H1 (cell line): ENCODE measurements around the gene TMEM39B.

Experiments used
- POLR2A ChIP-seq, 2 experiments: IDR thresholded peaks; 1 replicate in 1 of 2; 2 replicates in 1 of 2; pipeline ENCODE4 v1.6.1; 2011; ENCODE audit warnings: low read depth in 2 of 2, low read length in 2 of 2, mild to moderate bottlenecking in 2 of 2; ENCODE audit errors: control extremely low read depth in 1 of 2
- POLR2AphosphoS5 ChIP-seq: IDR thresholded peaks from 2 replicates; pipeline ENCODE4 v1.6.1; 2011; ENCODE audit warnings: low read depth, low read length
- TAF1 ChIP-seq: IDR thresholded peaks from 2 replicates; pipeline ENCODE4 v1.6.1; 2011; ENCODE audit warnings: mild to moderate bottlenecking, low read depth, low read length
- TF ChIP-seq, protein P1 (sequence below), 3 experiments: IDR thresholded peaks; 1 replicate in 2 of 3; 2 replicates in 1 of 3; pipeline versions ENCODE4 v1.5.1 to v1.6.1; 2011; ENCODE audit warnings: low read length in 3 of 3, mild to moderate bottlenecking in 3 of 3, inconsistent platforms in 2 of 3, low read depth in 1 of 3, moderate library complexity in 1 of 3; ENCODE audit not compliant: insufficient read depth in 1 of 3; ENCODE audit errors: control extremely low read depth in 1 of 3

- TF ChIP-seq, protein P1, sequence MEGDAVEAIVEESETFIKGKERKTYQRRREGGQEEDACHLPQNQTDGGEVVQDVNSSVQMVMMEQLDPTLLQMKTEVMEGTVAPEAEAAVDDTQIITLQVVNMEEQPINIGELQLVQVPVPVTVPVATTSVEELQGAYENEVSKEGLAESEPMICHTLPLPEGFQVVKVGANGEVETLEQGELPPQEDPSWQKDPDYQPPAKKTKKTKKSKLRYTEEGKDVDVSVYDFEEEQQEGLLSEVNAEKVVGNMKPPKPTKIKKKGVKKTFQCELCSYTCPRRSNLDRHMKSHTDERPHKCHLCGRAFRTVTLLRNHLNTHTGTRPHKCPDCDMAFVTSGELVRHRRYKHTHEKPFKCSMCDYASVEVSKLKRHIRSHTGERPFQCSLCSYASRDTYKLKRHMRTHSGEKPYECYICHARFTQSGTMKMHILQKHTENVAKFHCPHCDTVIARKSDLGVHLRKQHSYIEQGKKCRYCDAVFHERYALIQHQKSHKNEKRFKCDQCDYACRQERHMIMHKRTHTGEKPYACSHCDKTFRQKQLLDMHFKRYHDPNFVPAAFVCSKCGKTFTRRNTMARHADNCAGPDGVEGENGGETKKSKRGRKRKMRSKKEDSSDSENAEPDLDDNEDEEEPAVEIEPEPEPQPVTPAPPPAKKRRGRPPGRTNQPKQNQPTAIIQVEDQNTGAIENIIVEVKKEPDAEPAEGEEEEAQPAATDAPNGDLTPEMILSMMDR (IDR thresholded peaks at IDR 0.05; ENCODE audit: control extremely low read depth in 1 of 3, insufficient read depth in 1 of 3, low read depth in 1 of 3, low read length in 3 of 3), result no peak
- no peak for TF ChIP-seq TAF1
- TF ChIP-seq POLR2AphosphoS5, result no peak
- no peak for TF ChIP-seq POLR2A (IDR thresholded peaks at IDR 0.05; ENCODE audit: control extremely low read depth in 1 of 2, low read depth in 2 of 2, low read length in 2 of 2)
Observed at GRCh38 chr1:32091591-32091990, 18.9 kb downstream of the TMEM39B start.
